H1 (cell line): Measurements from ENCODE around the gene FREM1. TPM values are rescaled to one million over a fixed set of nuclear protein-coding genes. Genes with fewer than 3 reads are reported as not detected.

Experiments
- ATF3 ChIP-seq: IDR thresholded peaks from 2 replicates; pipeline ENCODE4 v1.6.1; 2011; ENCODE audit warnings: low read depth, mild to moderate bottlenecking, low read length; ENCODE audit not compliant: insufficient read depth
- CBX5 ChIP-seq: fragments of 300-800, 300-1000 bp; sonication (generic); IDR thresholded peaks from 2 replicates; pipeline ENCODE4 v1.7.1; 2016; ENCODE audit warnings: antibody characterized with exemption, low read length, low read depth
- CHD7 ChIP-seq: fragments of 300-600 bp; sonication (generic); IDR thresholded peaks from 2 replicates; pipeline ENCODE4 v1.7.1; 2012; ENCODE audit warnings: low read length, moderate library complexity, mild to moderate bottlenecking, inconsistent platforms; ENCODE audit not compliant: insufficient replicate concordance
- CREB1 ChIP-seq: IDR thresholded peaks from 2 replicates; pipeline ENCODE4 v1.6.1; 2012; ENCODE audit warnings: inconsistent platforms
- HDAC2 ChIP-seq, 2 experiments: fragments of 300-600 bp in 1 of 2; sonication (generic) in 1 of 2; IDR thresholded peaks; 2 replicates each; pipeline ENCODE4 v1.6.1; 2011 to 2012; ENCODE audit warnings: low read depth in 2 of 2, low read length in 2 of 2, mild to moderate bottlenecking in 2 of 2, moderate library complexity in 2 of 2, borderline replicate concordance in 1 of 2, inconsistent platforms in 1 of 2
- KDM1A ChIP-seq: fragments of 200-600, 300-600 bp; sonication (generic); IDR thresholded peaks from 2 replicates; pipeline ENCODE4 v1.7.1; 2016; ENCODE audit warnings: mild to moderate bottlenecking, low read length, borderline replicate concordance
- RFX5 ChIP-seq: IDR thresholded peaks from 2 replicates; pipeline ENCODE4 v1.6.1; 2011; ENCODE audit warnings: low read depth, low read length, improper control_type of control experiment, borderline replicate concordance
- RNF2 ChIP-seq: fragments of 200-900, 300-1000 bp; sonication (generic); IDR thresholded peaks from 2 replicates; pipeline ENCODE4 v1.7.1; 2016; ENCODE audit warnings: borderline replicate concordance, low read depth, mild to moderate bottlenecking, antibody characterized with exemption, low read length; ENCODE audit not compliant: poor library complexity, severe bottlenecking; ENCODE audit errors: missing control alignments
- SUZ12 ChIP-seq: fragments of 200-600 bp; sonication (generic); IDR thresholded peaks from 2 replicates; pipeline ENCODE4 v1.6.1; 2012; ENCODE audit warnings: mild to moderate bottlenecking, inconsistent platforms, low read length, moderate library complexity, mixed read lengths
- TAF1 ChIP-seq: IDR thresholded peaks from 2 replicates; pipeline ENCODE4 v1.6.1; 2011; ENCODE audit warnings: mild to moderate bottlenecking, low read depth, low read length
- TEAD4 ChIP-seq: IDR thresholded peaks from 2 replicates; pipeline ENCODE4 v1.6.1; 2012; ENCODE audit warnings: low read depth, low read length, inconsistent platforms, mixed read lengths
- polyA plus RNA-seq, 7 experiments: library from polyadenylated mRNA; depleted of rRNA in 3 of 7; stranded (reverse) in 5 of 7; unstranded in 2 of 7; fragments of >200 nt in 5 of 7; fragments of 200-250 nt in 2 of 7; gene quantifications; 1 replicate in 5 of 7; 2 replicates in 1 of 7; 4 replicates in 1 of 7; pipeline versions ENCODE4 v1.2.1 to v1.2.3, GENCODE V29; 2011 to 2013; ENCODE audit warnings: missing spikeins in 2 of 7, mixed read lengths in 2 of 7
- total RNA-seq: library from RNA; stranded (reverse); fragmentation: NEBNext Ultra II Directional; extraction: Animal tissue kit (Norgen Biotek cat#: 25700); gene quantifications from 2 replicates; pipeline ENCODE4 v1.2.1, GENCODE V29; 2021

FREM1 gene
- total and polyA plus RNA-seq, 2 of the 8 experiments (the other 6 are each of a cell fraction or from before 2014, with no cell fraction given) = 2.6 to 3.1 TPM

DNA sequence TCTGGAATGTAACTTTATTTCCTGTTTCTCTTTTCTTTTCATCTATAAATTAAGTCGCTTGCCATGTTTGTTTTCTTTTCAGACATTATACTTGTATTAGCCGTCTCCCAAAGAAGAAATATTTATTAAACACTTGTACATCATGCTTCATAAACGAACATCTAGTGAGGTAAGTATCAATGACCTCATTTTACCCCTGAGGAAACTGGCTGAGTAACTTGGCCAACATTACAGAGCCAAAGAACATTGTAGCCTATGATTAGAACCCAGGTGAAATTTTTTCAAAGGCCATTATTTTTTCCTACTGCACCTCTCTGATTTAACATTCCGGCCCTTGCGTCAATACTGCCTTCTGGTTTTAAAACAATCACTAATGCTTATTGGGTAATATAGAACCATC, 4.2 kb downstream of the FREM1 start (continued):
- TF ChIP-seq CHD7 (no peak), KDM1A (no peak), HDAC2 (IDR thresholded peaks at IDR 0.05; ENCODE audit: borderline replicate concordance in 1 of 2, low read depth in 2 of 2, low read length in 2 of 2) (no peak), ATF3 (no peak), TEAD4 (no peak), TAF1 (no peak), CBX5 (no peak), SUZ12 (no peak), RFX5 (no peak), CREB1 (no peak), RNF2 (no peak)
